ENCODE data around the gene TMEM170A.

Gene TMEM170A

DNA sequence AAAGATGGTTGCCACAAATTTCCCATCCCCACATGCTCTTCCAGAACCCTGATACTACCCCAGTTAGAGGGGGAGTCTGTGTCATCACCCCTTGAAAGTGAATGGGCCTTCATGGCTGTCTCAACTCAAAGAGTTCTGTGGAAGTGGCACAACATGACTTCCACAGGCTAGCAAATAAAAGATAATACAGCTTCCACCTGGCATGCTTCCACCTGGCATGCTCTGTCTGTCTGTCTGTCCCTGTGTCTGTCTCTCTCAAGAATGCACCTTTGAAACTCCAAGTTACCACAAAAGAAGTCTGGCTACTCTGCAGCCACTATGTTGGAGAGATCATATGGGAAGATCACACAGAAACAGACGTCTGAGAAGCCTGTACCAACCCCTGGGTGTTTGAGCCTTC is 66.2 kb downstream of the TMEM170A start:
- no peak for DNase-seq

DNA sequence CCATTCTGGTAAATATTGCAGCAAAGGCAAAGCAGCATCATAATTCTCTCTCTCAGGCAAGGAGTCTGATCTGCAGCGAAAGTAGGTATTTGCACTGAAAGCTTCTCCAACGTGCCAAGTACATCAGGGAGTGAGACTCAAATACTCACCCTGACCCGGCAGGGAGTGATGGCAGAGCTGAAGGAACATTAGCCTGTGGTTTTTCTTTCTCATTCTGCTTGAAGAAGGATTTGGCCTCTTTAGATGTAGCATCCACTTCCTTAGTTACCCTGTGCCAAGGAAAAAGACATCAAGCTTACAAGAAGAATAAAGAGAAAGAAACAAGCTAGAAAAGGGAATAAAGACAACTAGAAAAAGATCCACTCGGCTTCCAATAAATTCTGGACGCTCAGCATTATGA is 69.5 kb downstream of the TMEM170A start:
- DNase-seq: no peak
